H9 (cell line): Measurements from ENCODE around the gene SRSF7. TPM values are rescaled to one million over a fixed set of nuclear protein-coding genes. Genes with fewer than 3 reads are reported as not detected.

Experiments
- DNase-seq: peaks from one replicate; pipeline ENCODE4 v3.0.0-alpha.2; 2017
- H2AFZ ChIP-seq: one replicate; pipeline ENCODE4 v1.6.1; 2013; ENCODE audit warnings: mild to moderate bottlenecking, low read length, control low read depth, moderate library complexity
- H2AK5ac ChIP-seq: 2 replicates; pipeline ENCODE4 v1.6.1; 2013; ENCODE audit warnings: low read length, control low read depth, mixed read lengths; ENCODE audit not compliant: insufficient read length
- H2BK120ac ChIP-seq: one replicate; pipeline ENCODE4 v1.6.1; 2013; ENCODE audit warnings: low read depth, mild to moderate bottlenecking, low read length, control low read depth, inconsistent platforms; ENCODE audit not compliant: poor library complexity, severe bottlenecking
- H2BK12ac ChIP-seq: 2 replicates; pipeline ENCODE4 v1.6.1; 2013; ENCODE audit warnings: low read length, control low read depth, mixed read lengths, low read depth; ENCODE audit not compliant: insufficient read length
- H2BK15ac ChIP-seq: 2 replicates; pipeline ENCODE4 v1.6.1; 2013; ENCODE audit warnings: low read depth, low read length, control low read depth
- H2BK20ac ChIP-seq: one replicate; pipeline ENCODE4 v1.6.1; 2013; ENCODE audit warnings: low read depth, mild to moderate bottlenecking, low read length, control low read depth, inconsistent platforms; ENCODE audit not compliant: poor library complexity, severe bottlenecking
- H2BK5ac ChIP-seq: 2 replicates; pipeline ENCODE4 v1.6.1; 2013; ENCODE audit warnings: low read length, control low read depth, mixed read lengths; ENCODE audit not compliant: insufficient read length
- H3K14ac ChIP-seq: 2 replicates; pipeline ENCODE4 v1.6.1; 2013; ENCODE audit warnings: low read length, control low read depth; ENCODE audit not compliant: insufficient read depth
- H3K18ac ChIP-seq: 2 replicates; pipeline ENCODE4 v1.6.1; 2013; ENCODE audit warnings: low read depth, mild to moderate bottlenecking, mixed read lengths, low read length, control low read depth; ENCODE audit not compliant: insufficient read length
- H3K23ac ChIP-seq: 2 replicates; pipeline ENCODE4 v1.6.1; 2013; ENCODE audit warnings: low read length, control low read depth, mixed read lengths, low read depth; ENCODE audit not compliant: insufficient read length
- H3K23me2 ChIP-seq: 2 replicates; pipeline ENCODE4 v1.6.1; 2013; ENCODE audit warnings: low read depth, mild to moderate bottlenecking, mixed read lengths, low read length, control low read depth; ENCODE audit not compliant: insufficient read length, poor library complexity, severe bottlenecking
- H3K27ac ChIP-seq: 2 replicates; pipeline ENCODE4 v1.5.1; 2013; ENCODE audit warnings: low read length, control low read depth, mixed read lengths, low read depth; ENCODE audit not compliant: insufficient read length
- H3K27me3 ChIP-seq: 2 replicates; pipeline ENCODE4 v1.6.1; 2013; ENCODE audit warnings: low read length, control low read depth, inconsistent platforms; ENCODE audit not compliant: insufficient read depth
- H3K4ac ChIP-seq: 2 replicates; pipeline ENCODE4 v1.6.1; 2013; ENCODE audit warnings: low read depth, mild to moderate bottlenecking, control low read depth, inconsistent platforms, low read length, moderate library complexity
- H3K4me1 ChIP-seq: 2 replicates; pipeline ENCODE4 v1.6.1; 2013; ENCODE audit warnings: low read length, control low read depth, inconsistent platforms; ENCODE audit not compliant: insufficient read depth
- H3K4me2 ChIP-seq: 2 replicates; pipeline ENCODE4 v1.6.1; 2013; ENCODE audit warnings: low read length, control low read depth, mixed read lengths; ENCODE audit not compliant: insufficient read length, insufficient read depth
- H3K56ac ChIP-seq: 2 replicates; pipeline ENCODE4 v1.6.1; 2013; ENCODE audit warnings: low read depth, mild to moderate bottlenecking, mixed read lengths, low read length, control low read depth; ENCODE audit not compliant: insufficient read length
- H3K79me1 ChIP-seq: 2 replicates; pipeline ENCODE4 v1.6.1; 2013; ENCODE audit warnings: low read depth, mild to moderate bottlenecking, moderate library complexity, low read length, control low read depth, inconsistent platforms; ENCODE audit not compliant: insufficient read depth, poor library complexity, severe bottlenecking
- H3K79me2 ChIP-seq: 2 replicates; pipeline ENCODE4 v1.6.1; 2013; ENCODE audit warnings: low read length, control low read depth, inconsistent platforms; ENCODE audit not compliant: insufficient read depth
- H3K9ac ChIP-seq: 2 replicates; pipeline ENCODE4 v1.6.1; 2013; ENCODE audit warnings: low read length, control low read depth, mixed read lengths; ENCODE audit not compliant: insufficient read length; ENCODE audit errors: extremely low read depth
- H3K9me3 ChIP-seq: one replicate; pipeline ENCODE4 v1.6.1; 2013; ENCODE audit warnings: low read depth, low read length, inconsistent platforms; ENCODE audit not compliant: control insufficient read depth
- H3T11ph ChIP-seq: one replicate; pipeline ENCODE4 v1.6.1; 2013; ENCODE audit warnings: mild to moderate bottlenecking, low read length, control low read depth, inconsistent platforms
- H4K20me1 ChIP-seq: one replicate; pipeline ENCODE4 v1.6.1; 2013; ENCODE audit not compliant: control insufficient read depth, insufficient read length, insufficient read depth
- H4K5ac ChIP-seq: 2 replicates; pipeline ENCODE4 v1.6.1; 2013; ENCODE audit warnings: low read depth, mild to moderate bottlenecking, mixed read lengths, low read length, control low read depth; ENCODE audit not compliant: insufficient read length
- H4K8ac ChIP-seq: replicated peaks from 2 replicates; pipeline ENCODE4 v1.6.1; 2013; ENCODE audit warnings: low read length, control low read depth, mixed read lengths, low read depth; ENCODE audit not compliant: insufficient read length
- H4K91ac ChIP-seq: 2 replicates; pipeline ENCODE4 v1.6.1; 2013; ENCODE audit warnings: low read depth, mild to moderate bottlenecking, moderate library complexity, mixed read lengths, low read length, control low read depth; ENCODE audit not compliant: insufficient read length
- H3K27ac Mint-ChIP-seq, 3 experiments: 2 replicates in 2 of 3; 3 replicates in 1 of 3; pipeline ENCODE4 v1.8.0; 2020 to 2021; ENCODE audit warnings: mixed read lengths in 3 of 3, mild to moderate bottlenecking in 1 of 3, moderate library complexity in 1 of 3
- H3K27me3 Mint-ChIP-seq: 2 replicates; pipeline ENCODE4 v1.8.0; 2021; ENCODE audit warnings: low read depth, mild to moderate bottlenecking, moderate library complexity, mixed read lengths
- H3K36me3 Mint-ChIP-seq, 3 experiments: 2 replicates in 2 of 3; 3 replicates in 1 of 3; pipeline ENCODE4 v1.8.0; 2020 to 2021; ENCODE audit warnings: low read depth in 3 of 3, mixed read lengths in 3 of 3; ENCODE audit not compliant: insufficient read depth in 1 of 3
- H3K4me1 Mint-ChIP-seq, 2 experiments: 2 replicates each; pipeline ENCODE4 v1.8.0; 2020; ENCODE audit warnings: mixed read lengths in 2 of 2
- H3K4me3 Mint-ChIP-seq, 2 experiments: 2 replicates in 1 of 2; 3 replicates in 1 of 2; pipeline ENCODE4 v1.8.0; 2020 to 2021; ENCODE audit warnings: mild to moderate bottlenecking in 2 of 2, mixed read lengths in 2 of 2, moderate library complexity in 1 of 2
- H3K9me3 Mint-ChIP-seq, 2 experiments: 2 replicates in 1 of 2; 3 replicates in 1 of 2; pipeline ENCODE4 v1.8.0; 2020; ENCODE audit warnings: mild to moderate bottlenecking in 2 of 2, mixed read lengths in 2 of 2, moderate library complexity in 1 of 2
- WGBS: extraction: QIAGEN DNeasy Blood & Tissue Kit; methylation state at CpG from one replicate; pipeline ENCODE4 v1.1.7; 2013; ENCODE audit warnings: missing lambda C conversion rate, low lambda C conversion rate, mixed read lengths; ENCODE audit not compliant: insufficient read length; ENCODE audit errors: extremely low coverage; 5-methylcytosine and 5-hydroxymethylcytosine counted together
- total RNA-seq: library from RNA; stranded (reverse); gene quantifications from 2 replicates; pipeline ENCODE4 v1.2.1, GENCODE V29; 2021
- TF ChIP-seq, protein P1 (sequence below): fragments of 200-600 bp; sonication (generic); conservative IDR thresholded peaks from 3 replicates; pipeline ENCODE4 v1.8.0; 2021; ENCODE audit warnings: antibody characterized with exemption, mild to moderate bottlenecking

SRSF7 gene
- total RNA-seq, 1 experiment from 2014 or later: 576 TPM

- H2AK5ac ChIP-seq: no peak overlapping the region
- H3K27me3 ChIP-seq: no peaks in the 10 kb centered on the region
- H3K4me2 ChIP-seq: no peak overlapping the region
- H2AFZ ChIP-seq: no peak overlapping the region
- H3K23me2 ChIP-seq: no peaks in the 10 kb centered on the region
- no peak overlapping the region for H3K23ac ChIP-seq
- no peak overlapping the region for H3K56ac ChIP-seq
- H3T11ph ChIP-seq: no peak overlapping the region
- H3K9ac ChIP-seq: no peak overlapping the region
- no peak overlapping the region for H2BK15ac ChIP-seq
- no peak overlapping the region for H2BK120ac ChIP-seq
- no peak overlapping the region for H2BK12ac ChIP-seq
- no peak overlapping the region for H3K27ac ChIP-seq
- no peaks in the 10 kb centered on the region for H3K9me3 ChIP-seq
- H3K4me1 ChIP-seq: no peaks in the 10 kb centered on the region
- no peak overlapping the region for H3K4ac ChIP-seq
- Mint-ChIP-seq H3K27ac (no peak overlapping the region), H3K4me1 (no peaks in the 10 kb centered on the region), H3K27me3 (no peaks in the 10 kb centered on the region), H3K4me3 (no peak overlapping the region), H3K36me3 (no peaks in the 10 kb centered on the region), H3K9me3 (no peaks in the 10 kb centered on the region)
- no peak overlapping the region for H3K14ac ChIP-seq
- TF ChIP-seq, protein P1, sequence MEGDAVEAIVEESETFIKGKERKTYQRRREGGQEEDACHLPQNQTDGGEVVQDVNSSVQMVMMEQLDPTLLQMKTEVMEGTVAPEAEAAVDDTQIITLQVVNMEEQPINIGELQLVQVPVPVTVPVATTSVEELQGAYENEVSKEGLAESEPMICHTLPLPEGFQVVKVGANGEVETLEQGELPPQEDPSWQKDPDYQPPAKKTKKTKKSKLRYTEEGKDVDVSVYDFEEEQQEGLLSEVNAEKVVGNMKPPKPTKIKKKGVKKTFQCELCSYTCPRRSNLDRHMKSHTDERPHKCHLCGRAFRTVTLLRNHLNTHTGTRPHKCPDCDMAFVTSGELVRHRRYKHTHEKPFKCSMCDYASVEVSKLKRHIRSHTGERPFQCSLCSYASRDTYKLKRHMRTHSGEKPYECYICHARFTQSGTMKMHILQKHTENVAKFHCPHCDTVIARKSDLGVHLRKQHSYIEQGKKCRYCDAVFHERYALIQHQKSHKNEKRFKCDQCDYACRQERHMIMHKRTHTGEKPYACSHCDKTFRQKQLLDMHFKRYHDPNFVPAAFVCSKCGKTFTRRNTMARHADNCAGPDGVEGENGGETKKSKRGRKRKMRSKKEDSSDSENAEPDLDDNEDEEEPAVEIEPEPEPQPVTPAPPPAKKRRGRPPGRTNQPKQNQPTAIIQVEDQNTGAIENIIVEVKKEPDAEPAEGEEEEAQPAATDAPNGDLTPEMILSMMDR: no peak
- DNase-seq: no peak
- no peak overlapping the region for H2BK5ac ChIP-seq
- no peak overlapping the region for H4K91ac ChIP-seq
- no peak overlapping the region for H3K18ac ChIP-seq
- H3K79me2 ChIP-seq: no peaks in the 10 kb centered on the region
- H2BK20ac ChIP-seq: no peak overlapping the region
- H3K79me1 ChIP-seq: no peaks in the 10 kb centered on the region
- H4K20me1 ChIP-seq: no peaks in the 10 kb centered on the region
- no peak overlapping the region for H4K5ac ChIP-seq
- WGBS: no CpG with 5 or more reads among the region's 4 CpGs
- no peak overlapping the region for H4K8ac ChIP-seq
Observed at GRCh38 chr2:38765149-38765548, 14.0 kb upstream of the SRSF7 start.
